ENCODE measurements around the gene SLC35G6.
"Not testable (repeated sequence)": the region's sequence is repeated elsewhere in the genome, so short reads cannot be mapped to it uniquely, and the experiment has no call there.

Gene SLC35G6

GRCh38 chr17:7481275-7481674 is at the start of gene SLC35G6:
TSS of gene SLC35G6 (plus strand) at chr17:7481446. CDS start at chr17:7481517, 71 bp downstream.
- not testable (repeated sequence) for H3F3A ChIP-seq (ENCODE audit: control insufficient read depth, insufficient read depth); H3K27ac ChIP-seq (ENCODE audit: low read depth, low read length); H3K9me2 ChIP-seq (replicated peaks; ENCODE audit: control insufficient read depth, low read length); H4K20me1 ChIP-seq (ENCODE audit: control insufficient read depth, insufficient read depth, low read depth, low read length); H3K9me3 ChIP-seq (ENCODE audit: control insufficient read depth, insufficient read depth, low read length); H3K27me3 ChIP-seq (ENCODE audit: control insufficient read depth, low read length)
- Histone ChIP-seq H3K36me3 (ENCODE audit: control insufficient read depth, low read length) (peaks cover 12% of the 10 kb centered on the region), H3K4me1 (ENCODE audit: control insufficient read depth, low read length) (peaks cover 42% of the 10 kb centered on the region), H3K4me2 (ENCODE audit: low read length) (peak within 1 kb of the TSS; percentile 92), H3K79me2 (ENCODE audit: control insufficient read depth, low read length) (peaks cover 51% of the 10 kb centered on the region), H3K4me3 (ENCODE audit: low read length) (peak within 1 kb of the TSS; percentile 83; the same call in 1 of the 2 replicates)

GRCh38 chr17:7432296-7432695 is 49.0 kb upstream of the SLC35G6 start:
- H3K4me2 ChIP-seq (ENCODE audit: low read length): no peak overlapping the region
- no peak overlapping the region for H3K27ac ChIP-seq (ENCODE audit: low read depth, low read length)
- peaks cover 10% of the 10 kb centered on the region for H3K79me2 ChIP-seq (ENCODE audit: control insufficient read depth, low read length)
- no peak overlapping the region for H3K4me3 ChIP-seq (ENCODE audit: low read length)
- TF ChIP-seq CTCF (IDR thresholded peaks at IDR 0.05; ENCODE audit: low read depth, low read length, poor library complexity, severe bottlenecking) (no peak), EZH2phosphoT487 (IDR thresholded peaks at IDR 0.05; ENCODE audit: borderline replicate concordance, low read length) (no peak)
- H4K20me1 ChIP-seq (ENCODE audit: control insufficient read depth, insufficient read depth, low read depth, low read length): no peaks in the 10 kb centered on the region
- H3K9me3 ChIP-seq (ENCODE audit: control insufficient read depth, insufficient read depth, low read length): no peaks in the 10 kb centered on the region
- no peaks in the 10 kb centered on the region for H3K27me3 ChIP-seq (ENCODE audit: control insufficient read depth, low read length)
- no peaks in the 10 kb centered on the region for H3K9me2 ChIP-seq (replicated peaks; ENCODE audit: control insufficient read depth, low read length)
- H3K36me3 ChIP-seq (ENCODE audit: control insufficient read depth, low read length): no peaks in the 10 kb centered on the region
- H3F3A ChIP-seq (ENCODE audit: control insufficient read depth, insufficient read depth): no peaks in the 10 kb centered on the region
- peaks cover 15% of the 10 kb centered on the region for H3K4me1 ChIP-seq (ENCODE audit: control insufficient read depth, low read length)

GRCh38 chr17:7435676-7436555 is 45.3 kb upstream of the SLC35G6 start:
- TF ChIP-seq EZH2phosphoT487 (IDR thresholded peaks at IDR 0.05; ENCODE audit: borderline replicate concordance, low read length): no peak
- TF ChIP-seq CTCF (IDR thresholded peaks at IDR 0.05; ENCODE audit: low read depth, low read length, poor library complexity, severe bottlenecking): peak; percentile 71
- Histone ChIP-seq H3K4me3 (ENCODE audit: low read length) (peak overlapping the region; percentile 80), H3K9me3 (ENCODE audit: control insufficient read depth, insufficient read depth, low read length) (no peaks in the 10 kb centered on the region), H3K27me3 (ENCODE audit: control insufficient read depth, low read length) (peaks cover 29% of the 10 kb centered on the region), H4K20me1 (ENCODE audit: control insufficient read depth, insufficient read depth, low read depth, low read length) (0 out of 2 replicates have a peak, but pooled peaks cover 5% of the 10 kb centered on the region), H3K4me2 (ENCODE audit: low read length) (peak overlapping the region; percentile 94), H3F3A (ENCODE audit: control insufficient read depth, insufficient read depth) (no peaks in the 10 kb centered on the region), H3K27ac (ENCODE audit: low read depth, low read length) (peak overlapping the region; percentile 65), H3K36me3 (ENCODE audit: control insufficient read depth, low read length) (no peaks in the 10 kb centered on the region), H3K4me1 (ENCODE audit: control insufficient read depth, low read length) (peaks cover 50% of the 10 kb centered on the region), H3K9me2 (replicated peaks; ENCODE audit: control insufficient read depth, low read length) (no peaks in the 10 kb centered on the region), H3K79me2 (ENCODE audit: control insufficient read depth, low read length) (peaks cover 10% of the 10 kb centered on the region)
